ENCODE results near the gene GRM1. TPM values are rescaled to one million over a fixed set of nuclear protein-coding genes. Genes with fewer than 3 reads are reported as not detected.

Gene GRM1
- total RNA-seq, 1 donor from 2014 or later = 22.3 TPM

DNA sequence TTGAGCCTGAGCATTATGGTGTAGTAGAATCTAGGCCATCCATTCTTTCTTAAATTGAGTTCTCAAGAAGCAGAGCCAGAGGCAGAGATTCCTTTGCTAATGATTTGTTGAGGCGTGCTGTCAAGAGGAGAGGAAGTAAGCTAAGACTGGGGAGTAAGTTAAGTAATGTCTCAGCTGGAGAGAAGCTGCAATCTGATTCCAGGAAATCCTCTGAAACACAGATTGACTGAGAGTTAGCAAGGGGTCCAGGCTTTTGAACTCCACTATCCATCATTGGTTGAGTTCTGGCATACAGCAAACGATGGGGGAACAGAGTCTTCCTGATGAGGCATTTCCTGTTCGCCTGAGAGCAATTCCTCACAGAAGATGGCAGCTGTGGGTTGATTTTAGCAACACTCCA, 307.3 kb downstream of the GRM1 start:
- no peak for DNase-seq

DNA sequence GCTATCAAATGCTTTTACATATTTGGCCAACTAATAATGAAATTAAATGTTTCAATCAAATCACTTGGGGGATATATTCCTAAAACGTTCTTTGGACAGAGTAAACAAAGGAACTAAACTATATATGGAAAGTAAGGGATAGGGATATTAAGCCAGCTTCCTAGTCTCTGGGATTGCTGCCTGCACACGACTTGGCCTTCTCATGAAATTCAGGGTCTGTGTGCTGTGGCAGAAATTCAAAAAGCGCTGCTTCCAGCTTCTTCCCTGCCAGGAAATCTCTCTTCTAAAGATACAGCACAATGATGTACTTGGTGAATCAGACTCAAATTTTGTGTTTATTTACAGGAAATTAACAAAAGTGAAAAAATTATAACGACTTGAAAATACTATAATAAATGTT, 308.5 kb downstream of the GRM1 start:
- DNase-seq = no peak

DNA sequence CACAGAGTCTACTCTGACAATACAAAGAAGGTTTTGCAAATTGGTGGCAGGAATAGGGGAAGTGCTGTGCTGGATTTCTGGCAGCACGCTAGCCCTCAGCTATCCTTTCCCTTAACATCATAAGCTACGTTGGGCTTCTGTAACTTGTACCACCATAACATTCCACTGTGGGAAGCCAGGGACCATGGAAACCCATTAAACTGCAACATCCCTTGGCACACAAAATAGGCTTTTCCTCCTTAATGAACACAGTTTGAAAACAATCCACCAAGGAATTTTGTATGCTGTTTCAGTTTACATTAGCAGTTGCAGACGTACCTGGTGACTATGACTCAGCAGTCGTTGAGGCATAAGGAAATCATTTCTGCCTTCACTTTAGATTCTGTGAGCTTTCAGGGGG, 310.9 kb downstream of the GRM1 start:
- no peak for DNase-seq

DNA sequence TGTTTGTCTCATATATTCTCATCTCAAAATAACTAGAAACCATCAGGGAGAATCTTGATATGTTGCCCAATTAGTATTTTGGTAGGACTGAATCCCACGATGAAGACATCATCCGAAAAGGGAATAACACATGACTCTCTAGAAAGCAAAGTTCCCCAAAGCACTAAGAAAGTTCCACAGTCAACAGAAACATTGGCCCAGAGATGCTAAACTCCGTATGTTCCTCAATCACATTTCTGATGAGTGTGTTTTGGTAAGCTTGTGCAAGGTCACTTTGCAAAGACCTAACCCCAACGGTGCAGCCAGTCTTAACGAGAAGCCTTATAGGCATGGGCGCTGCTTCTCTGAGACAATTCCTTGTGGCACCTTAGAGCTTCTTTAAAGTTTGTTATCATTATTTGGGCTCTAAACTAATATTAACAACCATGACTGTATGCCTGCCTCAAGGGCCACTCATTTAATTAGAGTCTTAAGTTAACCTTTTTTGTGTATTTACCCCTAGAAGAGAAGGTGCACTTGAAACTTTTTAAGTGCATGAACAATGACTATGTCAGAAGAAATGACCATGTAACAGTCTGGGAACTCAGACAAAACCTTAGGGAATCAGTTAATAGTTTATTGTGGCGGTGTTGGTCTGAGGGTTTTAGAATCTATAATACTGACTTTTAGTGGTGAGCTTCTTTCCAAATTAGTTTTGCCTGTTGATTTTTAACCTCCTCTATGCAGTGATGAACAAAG, 312.8 kb downstream of the GRM1 start:
- DNase-seq = no peak

DNA sequence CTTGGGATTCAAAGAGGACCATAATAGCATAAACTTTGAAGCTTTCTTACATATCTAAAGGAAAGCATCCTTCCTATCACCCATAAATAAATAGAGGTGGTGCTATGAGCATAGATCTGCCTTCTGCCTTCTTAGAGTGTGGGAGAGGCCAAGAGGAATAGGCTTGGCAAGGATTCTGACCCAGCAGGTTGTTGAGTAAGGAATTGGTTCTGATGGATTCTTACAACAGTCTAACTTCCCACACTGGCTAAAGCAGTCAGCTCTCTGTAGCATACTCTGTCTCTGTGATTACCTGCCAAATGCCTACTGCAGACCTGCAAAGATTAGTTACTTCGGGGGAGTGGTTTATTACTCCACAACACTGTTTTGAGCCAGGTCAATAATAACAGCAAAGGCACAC, 316.7 kb downstream of the GRM1 start:
- DNase-seq = no peak

DNA sequence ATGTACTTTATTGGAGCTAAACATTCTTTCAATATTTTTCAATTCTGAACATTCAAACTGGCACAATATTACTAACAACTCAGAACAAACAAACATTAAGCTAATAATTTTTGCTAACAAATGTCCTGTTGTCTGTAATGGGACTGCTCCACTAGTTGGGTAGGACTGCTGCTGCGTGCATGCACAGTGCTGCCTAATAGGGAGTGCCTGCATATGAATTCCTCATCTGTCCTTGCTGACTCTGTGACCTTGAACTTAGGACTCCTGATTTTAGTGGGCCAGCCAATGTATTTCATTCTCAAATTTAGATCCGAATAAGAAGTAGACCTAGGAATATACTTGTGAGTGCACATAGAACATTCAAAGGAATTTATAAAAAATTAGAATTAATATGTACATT, 318.2 kb downstream of the GRM1 start:
- DNase-seq = no peak

DNA sequence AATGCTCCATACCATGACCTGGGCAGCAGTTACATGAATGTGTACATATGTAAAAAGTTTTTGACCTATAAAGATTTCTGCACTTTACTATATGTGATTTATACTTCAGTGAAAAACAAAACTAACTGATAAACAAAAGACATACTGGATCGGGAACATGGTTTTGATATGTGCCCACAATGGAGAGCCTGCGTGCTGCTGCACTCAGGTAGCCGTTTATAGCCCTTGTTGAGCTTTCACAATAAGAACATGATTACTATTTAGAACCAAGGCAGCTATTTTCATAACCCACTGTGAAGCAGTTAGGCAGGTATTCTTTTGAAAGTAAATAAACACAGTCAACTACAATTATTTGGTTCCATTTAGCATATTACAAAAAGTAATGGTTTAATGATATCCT, 318.8 kb downstream of the GRM1 start:
- no peak for DNase-seq

DNA sequence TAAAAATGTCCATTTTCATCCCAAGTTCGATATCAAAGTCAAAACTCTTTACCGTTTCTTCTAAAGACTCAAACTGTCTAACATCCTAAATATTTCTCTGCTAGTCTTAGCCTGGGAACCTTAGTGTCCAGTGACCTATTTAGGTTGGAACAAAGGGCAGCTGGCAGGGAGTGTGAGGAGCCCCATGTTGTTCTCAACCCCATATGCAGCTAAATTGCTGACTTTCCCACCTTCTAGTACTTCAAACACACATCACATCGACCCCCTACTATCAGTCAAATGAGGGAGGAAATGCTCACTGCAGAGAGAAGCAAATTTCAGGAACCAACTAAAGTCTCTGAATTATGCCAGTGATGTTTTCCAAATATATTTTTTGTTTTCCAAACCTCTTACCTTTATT, 322.2 kb downstream of the GRM1 start:
- DNase-seq = no peak

DNA sequence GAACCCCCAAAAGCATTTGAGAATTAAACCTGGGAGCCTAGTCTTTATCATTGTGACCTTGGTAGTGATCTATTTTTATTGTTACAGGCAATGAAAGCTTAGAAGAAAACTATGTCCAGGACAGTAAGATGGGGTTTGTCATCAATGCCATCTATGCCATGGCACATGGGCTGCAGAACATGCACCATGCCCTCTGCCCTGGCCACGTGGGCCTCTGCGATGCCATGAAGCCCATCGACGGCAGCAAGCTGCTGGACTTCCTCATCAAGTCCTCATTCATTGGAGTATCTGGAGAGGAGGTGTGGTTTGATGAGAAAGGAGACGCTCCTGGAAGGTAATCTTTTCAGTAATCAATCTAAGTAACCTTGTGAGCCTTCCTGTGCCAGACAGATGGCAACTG, 323.3 kb downstream of the GRM1 start:
- DNase-seq = no peak

DNA sequence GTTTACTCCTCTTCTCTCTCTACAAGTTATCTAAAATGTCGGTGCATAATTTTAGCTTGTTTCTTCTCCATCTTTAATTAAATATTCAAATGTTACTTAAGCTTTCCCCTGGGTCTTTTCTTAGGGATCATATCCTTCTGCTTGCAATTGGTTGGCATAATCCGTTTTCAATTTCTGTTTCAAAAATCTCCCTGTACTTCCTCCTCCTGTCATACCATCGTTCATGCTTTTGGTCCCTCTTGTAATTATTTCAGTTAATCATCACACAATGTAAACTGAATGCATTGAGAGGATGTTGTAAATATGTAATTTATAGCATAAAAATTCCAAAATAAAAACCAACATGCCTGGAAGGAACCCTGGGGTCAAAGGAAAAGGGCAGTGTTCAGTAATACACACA, 325.6 kb downstream of the GRM1 start:
- DNase-seq = no peak

DNA sequence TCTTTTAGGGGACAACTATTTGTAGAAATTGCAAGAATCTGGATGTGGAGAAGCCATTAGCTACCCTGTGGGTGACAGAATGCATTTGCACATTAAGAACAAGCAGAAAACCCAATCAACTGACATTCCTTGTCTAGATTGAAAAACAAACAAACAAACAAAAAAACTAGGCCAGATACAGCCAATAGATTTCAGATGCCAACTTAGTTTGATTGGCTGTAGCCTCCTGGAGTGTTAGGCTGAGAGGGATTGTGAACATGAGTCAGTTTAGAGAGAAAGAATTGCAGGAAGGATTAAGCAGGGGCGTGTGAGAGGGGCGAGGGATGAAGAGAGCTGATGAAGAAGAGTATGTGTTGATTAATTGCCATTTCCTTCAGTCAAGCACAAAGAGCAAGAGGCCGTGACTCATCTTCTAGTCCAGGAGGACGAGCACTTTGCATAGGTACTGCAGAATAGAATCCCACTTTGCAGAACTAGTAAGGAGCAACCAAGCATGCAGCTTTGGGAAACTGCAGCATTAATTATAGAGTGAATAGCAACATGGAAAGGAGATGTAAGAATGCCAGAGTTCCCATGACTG, 326.7 kb downstream of the GRM1 start:
- DNase-seq = no peak

DNA sequence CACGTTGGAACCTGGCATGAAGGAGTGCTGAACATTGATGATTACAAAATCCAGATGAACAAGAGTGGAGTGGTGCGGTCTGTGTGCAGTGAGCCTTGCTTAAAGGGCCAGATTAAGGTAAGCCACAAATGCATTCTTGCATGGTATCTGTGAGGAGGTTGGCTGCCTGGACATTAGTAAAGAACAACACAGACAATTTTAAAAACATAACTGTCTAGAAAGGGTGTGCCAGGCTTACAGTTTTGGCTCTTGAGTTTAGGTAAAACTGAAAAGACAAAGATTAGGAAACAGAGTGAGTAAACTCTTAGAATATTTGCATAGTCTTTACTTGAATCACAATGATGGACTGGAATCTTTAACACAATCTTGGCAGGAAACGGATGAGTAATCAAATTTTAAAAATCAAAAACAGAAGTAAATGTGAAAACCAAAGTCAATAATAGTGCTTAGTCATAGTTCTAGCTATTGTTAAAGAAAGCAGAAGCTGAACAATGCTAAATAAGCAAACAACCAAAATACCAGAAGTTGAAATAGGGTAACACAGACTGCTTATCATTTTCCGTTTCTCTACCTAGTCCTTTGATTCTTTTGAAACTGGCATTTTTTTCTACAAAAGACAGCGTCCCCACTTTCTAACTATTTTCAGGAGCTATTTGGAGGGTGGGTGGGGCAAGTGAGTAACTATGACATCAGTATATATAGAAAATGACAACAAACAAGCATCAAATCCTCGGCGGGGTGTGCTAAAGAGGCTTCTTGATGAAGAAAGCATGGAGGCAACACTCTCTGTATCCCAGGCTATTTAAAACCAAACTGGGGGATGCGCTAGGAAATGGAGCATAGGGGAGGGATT, 328.9 kb downstream of the GRM1 start:
- DNase-seq = no peak

DNA sequence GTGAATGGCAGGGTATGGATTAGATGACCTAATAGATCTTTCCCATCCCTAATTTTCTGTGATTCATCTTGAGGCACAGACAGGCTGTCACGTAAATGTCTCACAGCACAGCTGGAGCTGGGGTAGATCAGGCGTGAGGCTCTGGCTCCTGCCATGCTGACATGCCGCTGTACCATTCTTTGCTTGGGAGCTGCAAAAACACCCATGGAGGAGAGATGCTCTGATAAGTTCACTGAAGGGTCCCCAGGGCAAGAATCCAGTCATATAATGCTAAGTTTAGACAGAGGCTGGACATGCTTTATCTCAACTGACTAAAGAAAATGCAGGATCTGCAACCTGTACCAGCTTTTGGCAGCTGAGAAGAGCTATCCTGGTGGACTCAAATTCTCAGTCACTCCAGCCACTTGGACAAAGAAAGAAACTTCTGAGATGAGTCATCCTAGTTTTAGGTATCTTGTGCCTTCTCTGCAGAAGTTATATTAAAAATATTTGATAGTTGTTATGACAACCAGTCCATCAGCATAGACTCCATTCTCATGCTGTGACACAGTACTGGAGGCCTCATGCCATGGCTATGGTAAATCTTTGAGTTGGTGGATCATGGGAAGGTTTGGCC, 329.7 kb downstream of the GRM1 start:
- no peak for DNase-seq

DNA sequence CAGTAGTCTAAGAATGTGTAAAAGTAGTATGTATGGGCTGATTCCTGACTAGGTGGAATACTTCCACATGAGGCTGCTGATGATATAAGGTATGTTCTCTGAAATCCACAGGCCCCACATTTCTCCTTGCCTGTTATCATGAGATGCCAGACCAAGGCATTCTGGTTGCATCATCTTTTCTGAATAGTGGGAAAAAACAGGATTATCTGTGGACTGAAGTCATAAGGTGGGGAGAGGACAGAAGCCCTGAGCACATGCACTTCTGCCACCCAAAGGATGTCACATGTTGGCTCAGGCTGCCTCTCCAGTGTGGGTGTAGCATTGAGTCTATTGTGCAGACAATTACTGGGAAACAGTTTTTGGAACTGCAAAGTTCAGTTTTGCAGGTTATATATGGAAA, 330.3 kb downstream of the GRM1 start:
- no peak for DNase-seq

DNA sequence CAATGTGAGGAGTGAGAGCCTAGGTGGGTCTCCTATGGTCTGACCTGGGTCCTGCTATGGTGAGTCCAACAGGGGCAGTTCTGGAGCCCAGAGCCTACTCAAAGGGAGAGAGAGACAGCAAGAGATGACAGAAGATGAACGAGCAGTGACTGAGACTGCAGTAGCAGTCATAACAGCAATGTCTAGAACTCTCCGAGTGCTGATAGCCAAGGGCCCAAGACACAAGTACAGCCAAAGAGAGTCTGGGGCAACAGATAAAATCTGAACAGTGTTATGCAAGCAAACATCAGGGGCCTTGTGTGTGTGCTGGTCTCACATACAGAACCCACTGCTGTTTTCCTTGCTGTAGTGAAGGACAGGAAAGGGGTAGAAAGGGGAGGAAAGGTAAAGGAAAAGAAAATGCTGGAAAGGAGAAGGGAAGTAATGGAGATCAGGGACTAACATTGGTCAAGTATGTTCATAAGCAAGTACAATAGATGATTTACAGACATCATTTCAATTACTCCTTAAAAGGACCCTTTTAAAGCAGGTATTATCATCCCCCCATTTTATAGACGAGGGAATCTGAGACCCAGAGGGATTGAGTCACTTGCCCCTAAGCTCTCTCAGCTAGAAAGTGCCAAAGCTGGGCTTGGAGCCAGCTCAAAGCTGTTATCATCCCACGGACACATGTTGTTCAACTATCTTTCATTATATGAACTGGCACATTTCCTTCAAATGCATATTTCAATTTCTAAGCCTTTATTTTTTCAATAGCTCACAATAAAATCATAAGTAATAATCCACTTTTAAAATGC, 332.5 kb downstream of the GRM1 start:
- no peak for DNase-seq

DNA sequence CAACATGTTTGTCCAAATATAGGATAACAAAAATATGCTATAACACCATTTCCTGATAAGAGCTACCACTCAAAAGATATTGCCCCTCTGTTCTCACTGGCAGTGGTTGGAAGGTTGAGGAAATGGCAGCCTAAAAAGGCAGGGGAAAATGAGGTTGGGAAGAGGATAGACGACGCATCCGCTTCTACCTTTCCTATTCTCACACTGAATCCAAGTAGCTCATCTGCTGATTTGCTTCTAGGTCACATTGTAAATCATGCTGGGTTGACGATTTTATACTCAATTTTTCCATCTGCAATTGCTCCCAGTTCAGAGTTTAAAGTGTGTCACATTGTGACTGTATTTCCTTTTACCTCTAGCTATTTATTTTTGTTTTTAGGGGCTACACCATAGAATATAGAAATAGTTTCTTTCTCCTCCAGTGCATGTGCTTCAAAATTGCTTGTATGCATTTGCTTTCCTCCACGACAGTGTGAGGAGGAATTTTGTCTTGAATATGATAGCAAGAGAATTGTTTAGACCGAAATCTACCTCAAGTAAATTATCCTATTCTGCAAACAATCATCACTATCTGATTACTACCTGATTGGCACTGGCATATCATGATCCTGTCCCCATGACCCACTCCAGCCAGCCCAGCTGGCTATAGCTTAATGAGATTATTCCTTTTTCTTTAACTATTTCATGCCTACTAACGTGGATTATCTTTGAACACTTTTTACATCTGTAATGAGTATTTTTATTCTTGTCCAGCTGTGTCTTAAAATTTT, 335.2 kb downstream of the GRM1 start:
- no peak for DNase-seq

DNA sequence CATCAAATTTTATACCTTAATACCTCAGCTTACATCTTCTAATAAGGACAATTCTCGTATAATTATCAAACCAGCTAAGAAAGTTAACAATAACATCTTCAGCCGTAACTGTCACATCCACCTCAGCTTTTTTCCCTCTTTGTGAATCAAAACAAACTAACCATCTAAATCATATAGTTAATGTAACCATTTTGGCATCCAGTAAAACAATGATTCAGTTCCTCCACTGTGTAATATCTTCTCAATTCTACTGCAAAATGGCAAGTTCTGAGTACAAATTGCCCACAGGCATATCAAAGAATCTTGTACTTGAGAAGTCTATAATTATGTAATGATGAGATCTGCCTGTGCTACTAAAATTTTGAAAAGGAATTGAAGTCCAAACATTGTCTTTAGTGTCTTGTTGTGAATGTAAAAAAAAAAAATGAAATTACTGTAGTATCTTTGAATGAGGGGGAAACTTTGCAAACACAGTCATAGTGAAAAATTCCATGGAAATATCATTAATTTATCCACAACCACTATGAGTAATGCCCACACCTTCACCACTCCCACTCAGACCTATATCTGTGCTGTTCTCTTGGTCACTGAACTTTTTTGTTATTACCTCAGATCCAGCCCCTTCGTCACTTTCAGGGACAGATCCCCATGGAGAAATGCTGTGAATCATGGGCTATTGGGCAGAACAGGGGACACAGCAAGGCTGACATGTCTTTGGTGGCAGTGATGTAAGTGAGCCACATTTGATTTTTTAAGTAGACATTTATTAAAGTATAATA, 336.1 kb downstream of the GRM1 start:
- DNase-seq = no peak

DNA sequence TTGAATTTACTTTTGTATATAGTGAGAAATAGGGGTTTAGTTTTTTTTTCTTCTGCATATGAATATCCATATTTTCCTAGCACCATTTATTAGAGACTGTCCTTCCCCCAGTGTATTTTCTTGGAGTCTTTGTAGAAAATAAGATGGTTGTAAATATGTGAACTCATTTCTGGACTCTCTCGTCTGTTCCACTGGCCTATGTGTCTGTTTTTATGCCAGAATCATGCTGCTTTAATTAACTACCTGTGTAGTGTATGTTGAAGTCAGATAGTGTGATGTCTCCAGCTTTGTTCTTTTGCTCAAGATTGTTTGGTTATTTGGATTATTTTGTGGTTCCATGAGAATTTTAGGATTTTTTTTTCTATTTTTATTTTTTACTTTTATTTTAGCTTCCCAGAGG, 338.2 kb downstream of the GRM1 start:
- no peak for DNase-seq

DNA sequence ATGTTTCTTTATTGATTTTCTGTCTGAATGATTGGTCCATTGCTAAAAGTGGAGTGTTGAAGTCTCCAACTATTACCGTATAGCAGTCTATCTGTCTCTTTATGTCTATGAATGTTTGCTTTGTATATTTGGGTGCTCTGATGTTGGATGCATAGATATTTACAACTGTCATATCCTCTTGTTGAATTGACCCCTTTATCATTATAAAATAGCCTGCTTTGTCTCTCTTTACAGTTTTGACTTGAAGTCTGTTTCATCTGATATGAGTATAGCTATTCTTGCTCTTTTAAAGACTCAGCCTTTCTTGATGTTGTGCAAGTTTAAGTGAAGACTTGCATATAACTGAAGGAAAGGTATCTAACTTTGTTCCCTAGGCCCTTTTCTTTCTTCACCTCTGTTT, 341.0 kb downstream of the GRM1 start:
- DNase-seq = no peak

DNA sequence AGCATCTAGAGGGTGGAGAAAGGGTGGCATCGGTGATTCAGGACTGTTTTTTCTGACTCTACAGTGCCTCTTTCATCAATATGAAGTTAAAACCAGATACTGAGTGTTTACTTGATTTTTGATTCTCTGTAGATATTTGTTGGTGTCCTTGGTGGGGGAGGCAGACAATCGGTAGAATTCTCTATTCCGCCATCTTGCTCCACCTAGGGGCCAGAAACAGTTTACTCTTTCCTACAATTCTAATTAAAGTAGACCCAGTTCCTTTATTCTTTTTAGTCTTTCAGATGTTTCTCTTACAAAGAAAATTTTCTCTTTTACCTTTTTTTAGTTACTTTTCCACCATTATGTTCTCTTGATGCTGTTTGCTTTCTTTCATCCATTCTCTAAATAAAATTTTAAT, 352.6 kb downstream of the GRM1 start:
- DNase-seq = no peak

All from occipital lobe (tissue), 2 donors.